A549 treated with dexamethasone at 1 μM for 4 hours (cell line): ENCODE data around the gene NUP188. TPM values are rescaled to one million over a fixed set of nuclear protein-coding genes. Genes with fewer than 3 reads are reported as not detected.

Experiments
- total RNA-seq: library from RNA; stranded (reverse); fragments of 200-300 nt; extraction: Qiagen RNA extraction; gene quantifications from 5 replicates; pipeline ENCODE4 v1.2.3, GENCODE V29; 2022

NUP188 gene
- total RNA-seq = 31.2 to 48.0 TPM (median 46.4 TPM) in 5 replicates

GRCh38 chr9:128947527-128948301 lies at the start of gene NUP188, which contains the start of gene DOLK:
TSS of gene NUP188 (plus strand) at chr9:128947699. CDS start at chr9:128947720, 21 bp downstream.
TSS of gene DOLK (minus strand) at chr9:128947603. CDS start at chr9:128947303, 300 bp downstream.

DNA sequence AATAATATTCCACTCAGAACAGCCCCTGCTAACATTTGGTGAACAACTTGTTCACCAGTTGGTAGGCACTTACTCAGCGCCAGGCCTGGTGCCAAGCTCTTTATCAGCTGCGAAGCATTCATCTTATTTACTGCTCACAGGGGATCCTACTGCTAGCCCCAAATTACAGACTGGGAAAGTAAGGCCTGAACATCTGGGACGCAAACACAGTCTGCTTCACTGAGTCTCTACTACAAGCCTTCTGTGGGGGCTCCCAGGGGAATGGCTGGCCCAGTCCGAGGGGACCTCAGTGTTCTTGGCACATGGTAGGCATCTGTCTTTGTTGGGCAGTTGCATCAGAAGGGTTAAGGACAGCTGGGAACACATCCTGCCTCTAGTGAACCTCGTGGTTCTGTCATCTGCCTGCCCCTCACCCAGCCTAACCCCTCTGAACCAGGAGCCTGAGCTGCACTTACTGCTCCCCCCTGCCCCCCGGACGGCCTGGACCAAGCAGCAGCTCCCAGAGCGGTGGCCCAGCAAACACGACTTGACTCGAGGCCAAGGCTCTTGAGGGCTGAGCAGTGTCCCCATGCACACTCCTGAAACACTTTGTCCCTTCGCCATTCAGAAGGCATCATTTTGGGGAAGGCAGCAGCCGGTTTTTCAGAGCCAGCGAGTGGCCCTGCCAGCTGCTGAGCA lies 27.0 kb upstream of the NUP188 start, which contains the start of gene PHYHD1:
PHYHD1 (plus strand) TSS at position 602 of the 678 bp plus-strand sequence. CDS start 1,342 bp downstream, outside the sequence.

DNA sequence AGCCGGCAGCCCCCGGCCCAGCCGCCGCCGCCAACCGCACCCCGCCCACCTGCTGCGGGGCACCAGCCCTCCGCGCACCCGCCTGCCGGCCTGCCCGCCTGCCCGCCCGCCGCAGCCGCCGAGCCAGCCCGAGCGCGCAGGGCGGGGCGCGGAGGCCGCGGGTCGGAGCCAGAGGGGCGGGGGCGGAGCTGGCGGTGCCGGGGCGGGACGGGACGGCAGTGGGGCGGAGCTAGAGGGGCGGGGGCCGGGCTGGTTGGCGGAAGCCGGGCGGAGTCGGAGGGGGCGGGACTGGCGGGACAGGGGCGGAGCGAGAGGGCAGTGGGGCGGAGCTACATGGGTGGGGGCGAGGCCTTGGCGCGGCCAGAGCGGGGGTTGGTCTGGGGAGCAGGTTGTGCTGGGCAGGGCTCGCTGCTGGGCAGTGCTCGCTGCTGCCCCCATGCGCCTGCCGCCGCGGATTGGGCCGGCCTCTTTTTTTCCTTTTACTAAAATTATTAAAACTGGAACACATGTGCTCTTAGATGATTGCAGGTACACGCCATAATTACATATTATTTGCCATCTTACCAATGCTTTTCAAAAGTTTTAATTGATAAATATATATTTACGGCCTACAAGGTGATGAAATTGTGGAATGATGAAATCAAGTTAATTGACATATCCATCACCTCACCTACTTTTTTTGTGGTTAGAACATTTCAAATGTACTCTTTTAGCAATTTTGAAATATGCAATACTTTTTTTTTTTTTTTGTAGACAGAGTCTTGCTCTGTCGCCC lies 80.9 kb downstream of the NUP188 start, which contains the start of gene SH3GLB2:
SH3GLB2 (minus strand) TSS at position 140 of the 775 bp plus-strand sequence. CDS start 177 bp downstream, outside the sequence.

GRCh38 chr9:129036241-129036922 lies 88.9 kb downstream of the NUP188 start, which contains the start of gene MIGA2:
TSS of gene MIGA2 (plus strand) at chr9:129036626. CDS start at chr9:129040595, 3,969 bp downstream.

Other genes with a start within 250 kb of the NUP188 start
- gene PKN3, start 245.2 kb upstream of the NUP188 start, total RNA-seq = 10.5 to 17.4 TPM (median 16.2 TPM) in 5 replicates
- gene ZDHHC12, start 223.6 kb upstream of the NUP188 start, total RNA-seq = 64.0 to 91.6 TPM (median 87.9 TPM) in 5 replicates
- gene ZER1, start 175.8 kb upstream of the NUP188 start, total RNA-seq = 10.6 to 17.9 TPM (median 16.1 TPM) in 5 replicates
- 17.1 to 22.4 TPM (median 20.5 TPM) in 5 replicates for gene TBC1D13, start 160.4 kb upstream of the NUP188 start, total RNA-seq
- gene ENDOG, start 129.2 kb upstream of the NUP188 start, total RNA-seq = 20.9 to 30.3 TPM (median 29.1 TPM) in 5 replicates
- gene SPOUT1, start 117.9 kb upstream of the NUP188 start, total RNA-seq = 22.5 to 44.6 TPM (median 40.4 TPM) in 5 replicates
- 9.7 to 14.2 TPM (median 12.5 TPM) in 5 replicates for gene KYAT1, start 65.7 kb upstream of the NUP188 start, total RNA-seq
- gene LRRC8A, start 65.6 kb upstream of the NUP188 start, total RNA-seq = 112 to 180 TPM (median 179 TPM) in 5 replicates
- 0.08 to 0.42 TPM (median 0.38 TPM) in 5 replicates for gene PHYHD1, start 26.7 kb upstream of the NUP188 start, total RNA-seq
- gene DOLK, start 96 bp upstream of the NUP188 start, total RNA-seq = 32.2 to 47.1 TPM (median 42.5 TPM) in 5 replicates
- gene SH3GLB2, start 80.6 kb downstream of the NUP188 start, total RNA-seq = 31.2 to 47.2 TPM (median 44.8 TPM) in 5 replicates
- 13.0 to 14.1 TPM (median 13.6 TPM) in 5 replicates for gene MIGA2, start 88.9 kb downstream of the NUP188 start, total RNA-seq
- 17.4 to 21.9 TPM (median 20.0 TPM) in 5 replicates for gene DOLPP1, start 133.4 kb downstream of the NUP188 start, total RNA-seq
- 22.1 to 34.5 TPM (median 32.3 TPM) in 5 replicates for gene CRAT, start 163.1 kb downstream of the NUP188 start, total RNA-seq
- gene PTPA, start 163.7 kb downstream of the NUP188 start, total RNA-seq = 111 to 124 TPM (median 118 TPM) in 5 replicates
- gene IER5L, start 230.6 kb downstream of the NUP188 start, total RNA-seq = 18.9 to 37.6 TPM (median 36.3 TPM) in 5 replicates